Hematopoietic multipotent progenitor cell (in vitro differentiated cells): ENCODE results near the gene PTH2R. TPM values are rescaled to one million over a fixed set of nuclear protein-coding genes. Genes with fewer than 3 reads are reported as not detected.
"Not testable (repeated sequence)": the region's sequence is repeated elsewhere in the genome, so short reads cannot be mapped to it uniquely, and the experiment has no call there.

ENCODE experiments used
- DNase-seq, 3 donors: peaks; one replicate each; pipeline ENCODE4 v3.0.0-alpha.2; 2011 to 2015; ENCODE audit warnings: low read depth in 2 of 3, low spot score in 2 of 3
- total RNA-seq: library from RNA; depleted of rRNA; stranded (reverse); fragments of >200 nt; gene quantifications from one replicate; pipeline ENCODE4 v1.2.3, GENCODE V29; 2012

Gene PTH2R, protein sequence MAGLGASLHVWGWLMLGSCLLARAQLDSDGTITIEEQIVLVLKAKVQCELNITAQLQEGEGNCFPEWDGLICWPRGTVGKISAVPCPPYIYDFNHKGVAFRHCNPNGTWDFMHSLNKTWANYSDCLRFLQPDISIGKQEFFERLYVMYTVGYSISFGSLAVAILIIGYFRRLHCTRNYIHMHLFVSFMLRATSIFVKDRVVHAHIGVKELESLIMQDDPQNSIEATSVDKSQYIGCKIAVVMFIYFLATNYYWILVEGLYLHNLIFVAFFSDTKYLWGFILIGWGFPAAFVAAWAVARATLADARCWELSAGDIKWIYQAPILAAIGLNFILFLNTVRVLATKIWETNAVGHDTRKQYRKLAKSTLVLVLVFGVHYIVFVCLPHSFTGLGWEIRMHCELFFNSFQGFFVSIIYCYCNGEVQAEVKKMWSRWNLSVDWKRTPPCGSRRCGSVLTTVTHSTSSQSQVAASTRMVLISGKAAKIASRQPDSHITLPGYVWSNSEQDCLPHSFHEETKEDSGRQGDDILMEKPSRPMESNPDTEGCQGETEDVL
- 1.1 TPM for total RNA-seq

DNA sequence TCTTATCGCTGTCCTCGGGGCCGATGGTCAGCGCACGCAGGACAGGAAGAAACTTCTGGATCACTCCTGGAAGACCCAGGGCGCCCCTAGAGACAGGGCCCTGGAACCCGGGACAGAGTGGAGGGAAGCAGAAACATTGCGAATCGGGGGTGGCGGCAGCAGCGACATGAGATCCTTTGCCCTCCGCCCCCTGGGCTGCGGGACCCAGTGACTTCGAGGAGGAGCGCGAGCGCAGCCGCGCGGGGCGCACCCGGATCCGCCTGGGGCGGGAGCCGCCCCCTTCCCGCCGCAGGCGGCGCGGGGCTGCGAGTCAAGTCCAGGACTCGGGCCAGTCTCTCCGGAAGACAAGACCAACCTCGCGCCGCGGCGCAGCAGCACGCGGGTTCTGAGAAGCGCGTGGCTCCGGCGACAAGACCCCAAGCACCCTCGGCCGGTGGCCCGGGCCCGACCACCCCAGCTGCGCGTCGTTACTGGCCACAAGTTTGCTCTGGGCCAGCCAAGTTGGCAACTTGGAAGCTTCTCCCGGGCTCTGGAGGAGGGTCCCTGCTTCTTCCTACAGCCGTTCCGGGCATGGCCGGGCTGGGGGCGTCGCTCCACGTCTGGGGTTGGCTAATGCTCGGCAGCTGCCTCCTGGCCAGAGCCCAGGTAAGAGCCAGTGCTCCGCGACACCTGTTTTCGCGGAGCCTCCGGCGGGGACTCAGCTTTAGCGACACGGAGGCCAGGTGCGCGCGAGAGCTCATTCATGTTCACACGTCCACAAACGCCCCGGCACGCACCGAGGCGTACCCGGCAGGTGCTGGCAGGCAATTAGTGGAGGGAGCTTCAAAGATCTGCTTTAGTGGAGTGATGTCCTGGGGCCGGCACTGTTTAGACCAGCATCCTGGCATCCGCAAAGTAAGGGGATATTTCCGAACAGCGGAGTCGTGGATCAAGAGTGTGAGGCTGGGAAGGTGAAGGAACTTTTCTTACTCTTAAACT, at the start of gene PTH2R:
PTH2R (plus strand) TSS at position 319 of the 978 bp plus-strand sequence; CDS start at position 571, 252 bp downstream.
- peak in 2 of 3 donors; percentile 24 to 41 for DNase-seq

DNA sequence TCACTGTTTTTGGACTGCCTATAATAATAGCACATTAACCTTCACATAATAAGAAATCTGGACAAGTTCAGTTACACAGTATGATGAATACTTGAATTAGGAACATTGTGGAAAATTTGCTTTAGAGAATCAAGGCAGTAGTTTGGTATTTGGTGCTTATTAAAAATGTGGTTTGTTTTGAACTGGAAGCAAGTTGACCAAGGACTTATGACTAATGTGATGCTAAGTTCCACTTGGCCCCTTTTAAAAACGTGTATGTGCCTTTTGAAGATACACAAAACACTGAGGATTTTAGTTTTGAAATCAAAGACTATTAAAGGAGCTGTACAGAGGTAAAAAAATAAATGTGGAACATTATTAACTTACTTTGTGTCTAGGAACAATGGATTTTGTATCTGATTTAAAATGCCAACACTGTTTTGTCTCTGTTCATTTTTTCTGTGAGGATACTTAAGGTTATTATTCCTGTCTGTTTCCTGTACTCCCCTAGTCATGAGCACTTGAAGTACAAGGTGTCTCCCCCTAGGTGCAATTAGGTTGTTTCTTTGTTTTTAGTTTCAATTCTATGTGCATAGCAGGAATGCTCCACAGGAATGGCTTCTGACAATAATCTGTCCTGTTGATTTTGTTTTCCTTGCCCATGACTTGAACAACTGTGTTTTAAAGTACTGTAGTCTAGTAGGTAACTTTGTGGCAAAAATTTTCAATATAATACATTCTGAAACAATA, 49.6 kb upstream of the PTH2R start:
- DNase-seq = no peak

DNA sequence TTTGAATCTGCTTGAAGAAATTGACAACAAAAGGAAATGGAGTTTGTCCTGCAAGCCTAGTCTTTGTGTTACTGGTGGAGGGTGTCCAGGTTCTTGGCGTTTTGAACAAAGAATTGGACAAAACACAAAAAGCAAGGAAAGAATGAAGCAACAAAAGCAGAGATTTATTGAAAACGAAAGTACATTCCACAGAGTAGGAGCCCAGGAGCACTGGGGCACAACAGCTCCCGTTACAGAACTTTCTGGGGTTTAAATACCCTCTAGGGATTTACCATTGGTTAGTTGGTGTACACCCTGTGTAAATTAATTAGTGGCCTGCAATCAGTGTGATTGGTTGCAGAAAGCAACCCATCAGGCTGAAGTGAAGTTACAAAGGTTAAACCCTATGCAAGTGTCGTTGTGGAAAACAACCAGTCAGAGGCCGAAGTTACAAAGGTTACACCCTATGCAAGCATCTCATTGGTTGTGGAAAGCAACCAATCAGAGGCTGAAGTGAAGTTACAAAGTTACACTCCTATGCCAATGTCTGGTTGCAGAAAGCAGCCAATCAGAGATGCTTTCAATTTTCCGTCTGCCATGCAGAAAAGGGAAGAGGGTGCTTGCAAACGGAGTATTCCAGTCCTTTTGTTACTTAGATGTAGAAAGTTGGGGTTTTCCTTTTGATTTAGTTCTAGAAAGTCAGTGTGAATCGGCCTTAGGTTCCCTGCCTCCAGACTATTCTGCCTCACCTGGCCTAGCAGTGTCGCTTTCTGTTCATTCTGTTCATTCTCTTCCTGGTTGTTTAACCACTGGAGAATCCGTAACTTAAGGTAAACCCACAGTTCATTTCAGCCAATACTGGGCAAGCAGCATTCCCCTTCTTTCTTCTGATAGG, 47.6 kb upstream of the PTH2R start:
- no peak for DNase-seq

DNA sequence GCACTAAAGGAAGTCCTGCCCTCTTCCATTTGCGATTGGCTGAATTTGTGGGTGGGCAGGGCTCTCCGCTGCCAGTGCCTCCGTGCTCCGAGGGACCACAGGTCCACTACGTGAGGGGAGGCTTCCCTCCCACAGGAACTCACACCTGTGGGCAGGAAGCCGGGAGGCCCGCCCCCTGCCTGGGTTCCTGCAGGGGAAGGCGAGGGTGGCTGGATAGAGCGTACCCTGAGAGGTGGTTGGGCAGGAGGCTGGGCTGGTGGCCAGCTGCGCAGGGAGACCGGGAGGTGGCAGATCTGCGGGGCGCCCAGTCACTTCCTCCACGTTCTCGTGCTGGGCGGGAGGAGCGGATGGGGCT, 47.0 kb upstream of the PTH2R start:
- DNase-seq = peak in 2 of 3 donors; percentile 15 to 38

DNA sequence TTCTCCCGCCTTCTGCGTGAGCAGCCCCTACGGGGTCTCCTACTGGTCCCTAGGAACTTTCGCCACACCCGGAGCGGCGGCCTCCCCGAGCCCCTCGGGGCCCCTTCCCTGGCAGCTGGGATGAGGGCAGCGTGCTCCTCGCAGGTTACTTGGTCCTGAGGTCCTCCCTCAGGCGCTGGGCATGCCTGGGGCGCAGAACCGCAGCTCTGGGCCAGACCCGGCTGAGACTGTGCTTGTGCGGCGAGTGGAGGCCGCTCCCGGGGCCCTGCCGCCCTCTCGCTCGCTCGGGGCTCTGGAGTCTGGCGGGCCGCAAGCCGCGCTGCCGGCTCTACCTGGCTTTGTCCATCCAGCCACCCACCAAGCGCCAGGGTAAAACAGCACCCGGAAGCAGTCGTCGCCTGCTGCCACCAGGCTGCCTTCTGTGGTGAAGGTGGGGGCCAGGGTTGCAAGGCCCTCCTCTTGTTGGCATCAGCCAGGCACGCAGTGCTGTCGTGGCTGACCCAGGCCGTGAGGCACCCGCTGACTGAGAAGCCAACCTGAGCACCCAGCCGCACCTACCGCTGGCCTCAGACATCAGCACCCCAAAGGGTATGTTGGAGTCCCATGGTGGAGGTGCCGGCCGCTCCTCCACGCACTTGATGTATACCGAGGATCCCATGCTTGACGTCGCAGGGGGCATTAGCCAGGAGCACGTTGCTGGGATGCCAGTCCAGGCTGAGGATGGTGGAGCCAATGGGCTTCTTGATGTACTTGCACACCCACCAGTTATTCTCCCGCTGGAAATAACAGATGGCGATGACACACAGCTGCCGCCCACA, 46.1 kb upstream of the PTH2R start:
- DNase-seq = no peak

DNA sequence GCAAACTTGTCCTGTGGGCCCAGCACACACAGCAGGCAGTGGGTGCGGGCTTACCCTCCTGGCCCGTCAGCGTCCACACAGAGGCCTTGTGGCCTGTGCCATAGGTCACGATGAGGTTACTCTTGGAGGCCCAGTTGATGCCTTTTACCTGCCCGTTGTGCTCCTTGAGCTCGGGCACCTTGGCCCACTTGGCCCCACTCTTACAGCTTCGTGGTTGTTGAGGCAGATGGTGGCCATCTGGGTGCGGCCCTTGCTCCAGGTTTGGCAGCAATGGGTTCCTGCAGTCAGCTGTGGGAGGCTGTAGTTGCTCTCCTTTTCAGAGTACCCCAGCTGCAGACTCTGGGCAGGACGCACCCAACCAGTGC, 45.5 kb upstream of the PTH2R start:
- no peak for DNase-seq

DNA sequence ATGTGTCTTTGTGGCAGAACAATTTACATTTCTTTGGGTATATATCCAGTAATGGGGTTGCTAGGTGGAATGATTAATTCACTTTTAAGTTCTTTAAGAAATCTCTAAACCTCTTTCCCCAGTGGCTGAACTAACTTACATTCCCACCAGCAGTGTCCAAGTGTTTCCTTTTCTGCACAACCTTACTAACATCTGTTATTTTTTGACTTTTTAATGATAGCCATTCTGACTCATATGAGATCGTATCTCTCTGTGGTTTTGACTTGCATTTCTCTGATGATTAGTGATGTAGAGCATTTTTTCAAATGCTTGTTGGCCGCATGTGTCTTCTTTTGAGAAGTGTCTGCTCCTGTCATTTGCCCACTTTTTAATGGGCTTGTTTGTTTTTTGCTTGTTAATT, 43.1 kb upstream of the PTH2R start:
- DNase-seq = peak in 2 of 3 donors; percentile 74 to 92

DNA sequence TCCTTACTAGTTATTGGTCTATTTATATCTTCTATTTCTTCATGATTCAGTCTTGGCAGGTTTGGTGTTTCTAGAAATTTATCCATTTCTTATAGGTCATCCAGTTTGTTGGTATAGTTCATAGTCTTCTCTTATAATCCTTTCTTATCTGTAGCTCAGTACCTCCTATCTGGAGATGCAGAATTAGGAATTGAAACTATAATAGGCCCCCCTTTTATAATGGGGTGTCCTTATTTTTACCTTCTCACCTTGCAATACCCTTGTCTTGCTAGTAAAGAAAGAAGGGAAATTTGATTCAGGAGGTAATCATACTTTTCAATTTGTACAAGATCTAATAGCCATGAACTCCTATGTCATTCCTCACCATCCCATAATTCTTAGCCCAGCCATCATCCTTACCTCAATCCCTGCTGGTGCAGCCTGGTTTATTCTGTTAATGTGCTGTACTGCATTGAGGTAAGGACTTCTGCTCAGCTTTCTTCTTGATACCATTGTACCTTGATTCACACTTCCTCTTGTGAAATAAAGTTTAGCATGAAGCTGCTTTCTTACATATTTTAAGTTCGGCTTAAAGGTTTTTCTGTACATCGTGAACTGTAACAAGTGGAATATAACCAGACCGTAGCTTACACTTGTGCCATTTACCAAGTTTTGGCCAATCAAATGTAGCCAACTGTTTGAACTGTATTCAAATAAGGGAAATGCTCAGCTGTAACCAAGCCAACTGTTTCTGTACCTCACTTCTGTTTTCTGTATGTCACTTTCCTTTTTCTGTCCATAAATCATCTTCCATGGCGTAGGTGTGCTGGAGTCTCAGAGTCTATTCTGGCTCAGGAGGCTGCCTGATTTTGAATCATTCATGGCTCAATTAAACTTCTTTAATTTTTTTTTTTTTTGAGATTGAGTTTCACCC, 40.1 kb upstream of the PTH2R start:
- peak in 2 of 3 donors; percentile 80 to 93 for DNase-seq

DNA sequence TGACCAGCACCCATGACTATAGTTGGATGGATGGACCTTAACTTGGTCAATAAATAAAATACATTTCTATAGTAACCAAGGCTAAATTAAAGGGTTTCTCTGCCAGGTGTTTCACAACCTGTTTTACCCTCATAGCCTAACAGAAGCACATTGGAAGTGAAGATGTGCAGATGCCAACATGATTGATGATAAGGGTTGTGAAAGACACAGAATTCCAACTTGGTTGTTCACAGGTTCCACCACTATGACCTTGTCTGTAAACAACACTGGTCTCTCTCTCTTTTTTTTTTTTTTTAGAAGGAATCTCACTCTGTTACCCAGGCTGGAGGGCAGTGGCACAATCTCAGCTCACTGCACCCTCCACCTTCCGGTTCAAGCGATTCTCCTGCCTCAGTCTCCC, 37.5 kb upstream of the PTH2R start:
- DNase-seq = no peak

DNA sequence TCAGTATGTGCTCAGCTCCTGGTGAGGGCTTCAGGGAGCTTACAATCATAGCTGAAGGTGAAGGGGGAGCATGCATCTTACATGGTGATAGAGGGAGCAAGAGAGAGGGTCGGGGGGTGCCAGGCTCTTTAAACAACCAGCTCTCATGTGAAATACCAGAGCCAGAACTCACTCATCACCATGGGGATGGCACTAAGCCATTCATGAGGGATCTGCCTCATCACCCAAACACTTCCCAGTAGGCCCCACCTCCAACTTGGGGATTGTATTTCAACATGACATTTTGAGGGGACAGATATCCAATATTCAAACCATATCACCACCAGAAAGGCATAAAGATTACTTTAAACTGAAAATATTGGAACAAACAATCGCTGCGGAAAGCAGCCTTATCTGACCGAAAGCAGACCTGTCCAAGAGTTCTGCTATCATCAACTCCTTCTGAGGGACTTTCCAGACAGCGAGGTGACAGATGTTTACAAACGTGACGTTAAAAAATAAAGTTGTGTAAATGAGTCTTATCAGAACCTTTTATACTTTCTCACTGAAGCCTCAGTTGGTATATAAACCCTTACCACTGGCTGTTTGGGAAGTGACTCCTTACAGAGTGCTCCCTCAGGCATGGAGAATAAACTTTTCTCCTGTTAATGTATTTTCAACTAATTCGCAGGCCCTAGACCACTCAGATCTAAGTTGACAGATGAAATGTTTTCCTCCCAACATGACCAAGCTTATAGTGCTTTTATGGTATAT, 35.5 kb upstream of the PTH2R start:
- peak in 1 of 3 donors; percentile 9 for DNase-seq

DNA sequence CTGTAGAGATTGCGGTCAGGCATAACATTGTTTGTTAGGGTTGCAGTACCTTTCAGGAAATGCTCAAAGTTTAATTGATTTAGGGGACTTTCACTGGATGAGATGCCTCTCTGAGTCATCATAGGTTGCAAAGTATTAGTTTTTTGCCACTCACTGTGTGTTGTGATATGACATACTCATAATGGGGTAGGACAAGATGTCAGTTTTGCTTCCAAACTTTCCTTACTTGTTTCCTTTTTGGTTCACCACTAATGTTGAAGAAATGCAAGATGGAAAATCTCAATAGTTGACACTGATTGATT, 35.0 kb upstream of the PTH2R start:
- DNase-seq = no peak

DNA sequence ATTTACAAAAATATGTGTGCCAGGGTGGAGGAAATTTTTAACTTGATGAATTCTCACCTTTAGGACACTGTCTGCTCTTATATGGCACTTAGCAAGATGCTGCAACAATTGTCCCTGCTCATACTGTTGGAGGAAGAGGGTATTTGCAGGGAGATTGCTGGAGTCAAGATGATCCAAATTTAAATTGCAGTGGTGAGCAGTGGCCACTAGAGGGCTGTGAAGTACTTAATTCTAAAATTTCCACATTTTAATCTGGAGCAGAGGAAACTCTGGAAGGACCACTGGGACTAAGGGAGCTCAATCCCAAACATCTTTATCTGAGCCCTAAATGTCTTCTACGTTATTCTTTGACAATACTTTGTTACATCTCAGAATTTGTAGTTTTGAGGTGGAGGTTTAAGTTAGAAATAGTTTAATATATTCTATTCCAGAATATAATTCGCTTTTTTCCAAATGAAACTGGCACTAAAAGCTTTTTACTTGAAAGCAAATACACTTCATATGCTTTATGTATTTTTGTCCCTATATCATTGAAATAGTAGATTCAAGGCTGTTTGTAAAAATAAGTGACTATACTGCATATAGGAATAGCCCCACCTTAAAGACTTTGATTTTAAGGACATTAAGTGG, 33.0 kb upstream of the PTH2R start:
- DNase-seq = peak in 2 of 3 donors; percentile 25 to 51

DNA sequence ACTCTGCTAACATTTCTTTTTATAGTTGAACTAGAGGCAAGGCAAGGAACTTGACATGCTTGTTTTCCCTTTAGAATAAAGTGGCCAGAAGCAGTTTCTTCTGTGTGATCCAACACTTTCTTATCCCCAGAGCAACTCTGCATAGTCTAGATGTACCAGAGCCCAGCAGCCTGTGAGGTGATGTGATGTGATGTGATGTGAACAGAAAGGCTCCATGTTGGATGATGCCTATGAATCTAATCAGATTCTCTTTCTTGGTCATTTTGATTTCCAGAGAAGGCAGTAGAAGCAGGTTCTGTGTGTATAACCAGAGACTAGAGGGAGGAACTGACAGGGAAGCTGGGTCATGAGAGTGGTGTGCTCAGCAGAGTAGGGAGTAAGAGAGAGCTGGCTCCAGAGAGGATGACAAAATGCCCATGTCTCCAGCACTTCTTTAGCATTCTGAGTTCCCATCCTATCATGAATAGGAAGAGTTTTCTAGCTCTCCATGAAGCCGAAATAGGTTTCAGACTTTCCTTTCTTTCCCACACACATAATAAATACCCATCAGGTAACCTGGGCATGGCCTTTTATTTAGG, 31.0 kb upstream of the PTH2R start:
- DNase-seq = no peak

DNA sequence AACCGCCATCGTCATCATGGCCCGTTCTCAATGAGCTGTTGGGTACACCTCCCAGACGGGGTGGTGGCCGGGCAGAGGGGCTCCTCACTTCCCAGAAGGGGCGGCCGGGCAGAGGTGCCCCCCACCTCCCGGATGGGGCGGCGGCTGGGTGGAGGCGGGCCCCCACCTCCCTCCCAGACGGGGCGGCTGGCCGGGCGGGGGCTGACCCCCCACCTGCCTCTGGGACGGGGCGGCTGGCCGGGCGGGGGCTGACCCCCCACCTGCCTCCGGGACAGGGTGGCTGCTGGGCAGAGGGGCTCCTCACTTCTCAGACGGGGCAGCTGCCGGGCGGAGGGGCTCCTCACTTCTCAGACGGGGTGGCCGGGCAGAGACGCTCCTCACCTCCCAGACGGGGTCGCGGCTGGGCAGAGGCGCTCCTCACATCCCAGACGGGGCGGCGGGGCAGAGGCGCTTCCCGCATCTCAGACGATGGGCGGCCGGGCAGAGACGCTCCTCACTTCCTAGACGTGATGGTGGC, 29.2 kb upstream of the PTH2R start:
- DNase-seq = not testable (repeated sequence)

DNA sequence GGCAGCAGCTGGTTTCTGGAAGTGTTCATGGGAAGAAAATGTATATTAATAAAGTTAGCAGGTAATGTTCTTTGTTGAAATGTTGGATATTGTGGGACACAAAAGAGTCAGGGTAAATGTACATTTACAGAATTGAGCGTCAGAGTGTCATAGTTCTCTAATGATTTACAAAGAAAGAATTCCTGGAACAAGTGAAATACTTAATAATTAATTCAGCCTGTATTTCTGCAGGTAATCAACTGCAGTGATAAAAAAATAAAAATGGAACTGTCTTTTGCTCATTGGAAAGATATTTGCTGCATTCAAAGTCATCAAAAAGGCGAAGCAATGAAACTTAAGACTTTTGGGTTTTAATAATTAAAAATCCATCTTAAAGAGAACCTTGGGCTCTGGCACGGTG, 27.4 kb upstream of the PTH2R start:
- no peak for DNase-seq

DNA sequence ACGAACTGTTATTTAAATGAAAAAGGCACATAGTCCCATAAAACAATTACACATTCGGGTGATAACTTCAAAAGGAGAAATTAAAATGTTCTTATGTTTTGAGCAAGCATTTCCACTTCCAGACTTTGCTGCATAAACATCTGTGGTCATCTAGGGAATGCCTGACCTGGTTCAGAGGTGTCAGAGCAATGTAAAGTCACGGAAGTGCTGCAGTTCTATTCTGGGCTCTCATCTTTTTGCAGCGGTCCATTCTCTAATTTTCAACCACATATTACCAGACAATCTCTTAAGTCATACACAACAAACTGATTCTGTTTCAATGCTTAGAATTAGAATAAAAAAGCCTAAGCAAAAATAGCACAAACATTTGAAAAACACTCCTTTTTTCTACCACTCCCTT, 22.0 kb upstream of the PTH2R start:
- no peak for DNase-seq
